GM18511 (cell line): Measurements from ENCODE around the gene CLDN2.
"Not testable (repeated sequence)": the region's sequence is repeated elsewhere in the genome, so short reads cannot be mapped to it uniquely, and the experiment has no call there.

Source experiments
- ATAC-seq: cut with Tn5 transposase; IDR thresholded peaks from one replicate; pipeline ENCODE4 v1.9.1; 2021; ENCODE audit warnings: mild to moderate bottlenecking, moderate library complexity; ENCODE audit not compliant: unreplicated experiment

Gene CLDN2, protein sequence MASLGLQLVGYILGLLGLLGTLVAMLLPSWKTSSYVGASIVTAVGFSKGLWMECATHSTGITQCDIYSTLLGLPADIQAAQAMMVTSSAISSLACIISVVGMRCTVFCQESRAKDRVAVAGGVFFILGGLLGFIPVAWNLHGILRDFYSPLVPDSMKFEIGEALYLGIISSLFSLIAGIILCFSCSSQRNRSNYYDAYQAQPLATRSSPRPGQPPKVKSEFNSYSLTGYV

GRCh38 chrX:106919932-106920452, at the start of gene CLDN2:
TSS of gene CLDN2 (plus strand) at chrX:106920402. CDS start at chrX:106928229, 7,827 bp downstream.
- no peak for ATAC-seq

GRCh38 chrX:106872796-106873195, 47.4 kb upstream of the CLDN2 start:
- ATAC-seq = not testable (repeated sequence)

DNA sequence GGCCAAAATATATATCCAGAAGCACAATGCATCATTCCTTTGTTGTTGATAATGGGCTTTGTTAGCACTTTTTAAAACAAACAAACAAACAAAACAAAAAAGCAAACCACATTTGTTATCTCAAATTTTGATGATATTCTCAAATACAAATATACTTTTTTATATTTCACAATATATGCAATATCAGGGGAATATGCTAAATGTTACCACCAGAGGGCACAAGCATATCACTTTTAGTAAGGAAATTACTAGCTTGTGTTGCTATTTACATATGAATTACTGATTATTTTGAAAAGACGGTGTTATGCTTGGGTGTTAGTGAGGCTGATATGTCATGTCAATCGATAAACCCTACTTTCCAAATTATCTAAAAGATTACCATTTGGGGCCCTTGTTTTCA, 46.1 kb upstream of the CLDN2 start:
- ATAC-seq = no peak

DNA sequence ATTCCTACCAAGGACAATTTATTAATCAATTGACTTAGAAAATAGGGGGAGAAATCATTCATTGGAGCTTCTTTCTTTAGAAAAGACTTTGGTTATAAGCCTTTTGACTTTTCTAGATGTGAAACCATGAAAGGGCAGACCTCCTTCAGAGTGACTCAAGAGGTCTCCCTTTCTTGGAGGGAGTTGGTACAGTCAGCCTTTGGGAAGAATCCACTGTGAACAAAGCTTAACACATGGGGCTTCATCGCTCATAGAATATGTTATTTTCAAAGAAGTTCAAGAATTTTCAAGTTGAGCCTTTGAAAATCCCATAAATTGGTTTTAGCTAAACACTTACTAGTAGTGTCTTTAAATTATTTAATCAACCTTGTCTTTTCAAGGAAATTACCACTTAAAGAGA, 45.1 kb upstream of the CLDN2 start:
- ATAC-seq = no peak

GRCh38 chrX:106889468-106889867, 30.7 kb upstream of the CLDN2 start:
- ATAC-seq = no peak

DNA sequence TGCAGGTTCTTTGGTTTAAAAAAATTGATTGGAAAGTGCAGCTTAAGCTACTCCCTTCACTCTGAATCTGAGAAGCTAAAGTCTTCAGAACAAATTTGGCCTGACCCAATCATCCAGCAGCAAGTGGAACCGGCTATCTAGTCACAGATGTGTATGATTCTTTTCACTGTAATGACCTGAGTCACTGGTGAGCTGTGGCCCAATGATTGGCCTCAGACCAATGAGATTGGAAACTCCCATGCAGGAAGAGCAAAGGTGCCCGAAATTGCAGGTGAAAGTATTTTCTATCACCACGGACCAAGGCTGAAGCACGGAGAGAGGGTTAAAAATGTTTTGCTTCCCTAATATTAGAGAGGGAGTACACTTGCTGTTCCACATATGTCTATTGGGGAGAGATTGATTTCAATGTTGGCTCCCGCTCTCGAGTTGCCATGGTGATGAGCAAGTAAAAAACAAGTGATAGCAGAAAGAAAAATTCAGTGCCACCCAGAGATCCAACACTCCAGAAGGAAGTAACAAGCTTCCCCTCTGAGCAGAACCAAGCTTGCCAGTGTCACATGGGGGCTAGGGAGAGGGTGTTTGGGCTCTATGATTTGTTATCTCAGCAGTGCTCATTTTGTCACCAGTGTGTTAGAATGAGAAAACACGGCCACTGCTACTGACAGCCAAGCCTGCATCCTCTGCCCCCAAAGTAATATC, 28.3 kb upstream of the CLDN2 start:
- ATAC-seq = no peak

DNA sequence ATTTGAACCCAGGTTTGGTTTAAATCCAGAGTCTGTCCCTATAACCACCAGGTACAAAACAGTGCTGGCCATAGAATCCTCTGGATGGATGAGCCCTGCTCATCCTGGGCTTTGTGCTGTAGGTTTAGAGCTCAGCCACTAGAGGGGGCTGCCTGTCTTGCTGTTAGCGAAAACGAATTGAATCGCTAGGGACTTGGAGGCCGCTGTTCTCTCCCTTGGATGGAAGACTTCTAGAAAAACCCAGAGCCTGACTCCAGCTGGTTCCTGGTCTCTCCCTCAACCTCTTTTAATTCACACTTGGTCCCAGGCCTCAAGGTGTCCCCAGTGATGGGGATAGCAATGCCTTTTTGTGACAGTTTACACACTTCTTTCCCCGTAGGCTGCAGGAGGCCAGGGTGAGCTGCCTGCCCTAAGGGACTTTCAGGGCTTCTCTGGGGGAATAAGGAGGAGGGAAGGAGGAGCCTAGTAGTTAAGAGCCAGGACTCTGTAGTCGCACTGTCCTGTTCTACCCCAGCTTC, 25.8 kb upstream of the CLDN2 start:
- peak; percentile 86 for ATAC-seq

DNA sequence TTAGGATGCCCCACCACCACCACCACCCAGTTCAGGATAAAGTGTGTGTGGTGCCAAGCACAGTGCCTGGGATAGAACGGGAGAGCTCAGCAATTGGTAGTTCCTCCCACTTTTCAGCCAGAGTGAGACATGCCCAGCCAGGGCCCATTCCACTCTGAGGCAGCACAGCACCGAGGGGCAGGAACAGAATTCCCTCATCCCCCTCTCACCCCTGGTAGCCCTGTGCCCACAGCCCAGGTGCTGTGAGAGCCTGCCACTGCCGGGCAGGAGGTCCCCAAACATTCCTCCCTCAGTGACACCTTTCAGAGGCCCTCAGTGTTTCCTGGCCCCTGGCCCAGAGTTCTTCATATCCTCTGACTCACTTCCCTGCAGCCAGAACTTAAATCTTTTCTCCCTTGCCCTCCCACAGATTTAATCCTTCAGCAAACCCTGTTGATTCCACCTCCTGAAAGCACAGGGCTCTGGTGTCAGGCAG, 25.2 kb upstream of the CLDN2 start:
- no peak for ATAC-seq

- ATAC-seq = no peak
These were observed 22.9 kb upstream of the CLDN2 start for GRCh38 chrX:106897259-106897658.

DNA sequence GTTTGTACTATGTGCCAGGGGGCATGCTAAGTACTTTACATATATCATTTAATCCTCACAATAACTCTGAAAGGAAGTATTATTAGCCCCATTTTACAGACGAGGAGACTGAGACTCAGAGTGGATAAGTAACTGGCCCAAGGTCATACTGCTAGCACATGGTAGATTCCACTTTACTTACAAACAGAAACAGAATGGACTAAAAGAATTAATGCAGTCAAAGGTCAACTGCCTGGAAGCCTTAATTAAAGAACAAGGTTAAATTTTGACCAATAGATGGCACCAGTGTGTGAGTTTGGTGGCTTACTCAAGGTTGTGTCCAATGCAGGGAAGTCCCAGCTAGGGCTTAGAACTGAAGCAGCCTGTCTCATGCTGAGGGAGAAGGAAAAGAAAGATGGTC, 21.7 kb upstream of the CLDN2 start:
- peak; percentile 62 for ATAC-seq

DNA sequence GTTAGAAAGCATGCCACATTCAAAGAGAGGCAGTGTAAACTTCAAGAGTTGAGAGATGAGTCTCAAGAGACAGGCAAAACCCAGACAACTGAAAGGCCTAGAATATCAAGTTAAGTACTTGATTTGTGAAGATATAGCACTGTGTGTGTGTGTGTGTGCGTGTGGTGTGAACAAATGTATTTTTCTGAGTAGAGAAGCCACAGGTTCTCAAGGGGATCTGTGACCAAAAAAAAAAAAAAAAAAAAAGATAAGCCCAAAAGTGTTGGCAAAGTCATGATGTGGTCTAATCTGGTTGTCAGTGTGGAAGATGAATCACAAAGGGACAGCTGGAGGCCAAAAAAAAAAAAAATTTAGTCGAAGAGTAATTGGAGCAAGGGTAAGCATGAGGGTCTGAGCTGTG, 20.9 kb upstream of the CLDN2 start:
- ATAC-seq = no peak

DNA sequence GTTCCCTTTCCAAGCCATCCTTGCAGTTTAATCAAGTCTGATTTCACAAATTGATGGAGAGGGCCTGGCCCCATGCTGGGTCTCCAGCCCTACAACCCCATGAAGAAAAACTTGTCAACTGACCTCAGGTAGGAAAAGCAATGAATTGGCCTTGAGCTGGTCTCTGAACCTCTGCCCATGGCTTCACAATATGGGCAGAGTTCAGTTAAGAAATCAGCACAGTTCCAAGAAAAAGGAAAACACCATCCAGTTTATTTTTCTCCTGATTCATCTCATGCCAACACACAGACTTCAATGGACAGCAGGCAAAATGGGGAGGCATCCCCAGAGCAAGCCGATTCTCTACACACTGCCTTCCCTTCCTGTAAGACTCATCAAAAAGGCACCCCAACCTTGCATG, 20.4 kb upstream of the CLDN2 start:
- ATAC-seq = no peak

GRCh38 chrX:106901341-106901740, 18.9 kb upstream of the CLDN2 start:
- ATAC-seq = no peak

- ATAC-seq = no peak
These were observed 18.4 kb upstream of the CLDN2 start for GRCh38 chrX:106901781-106902219.

GRCh38 chrX:106902684-106903083, 17.5 kb upstream of the CLDN2 start:
- no peak for ATAC-seq

DNA sequence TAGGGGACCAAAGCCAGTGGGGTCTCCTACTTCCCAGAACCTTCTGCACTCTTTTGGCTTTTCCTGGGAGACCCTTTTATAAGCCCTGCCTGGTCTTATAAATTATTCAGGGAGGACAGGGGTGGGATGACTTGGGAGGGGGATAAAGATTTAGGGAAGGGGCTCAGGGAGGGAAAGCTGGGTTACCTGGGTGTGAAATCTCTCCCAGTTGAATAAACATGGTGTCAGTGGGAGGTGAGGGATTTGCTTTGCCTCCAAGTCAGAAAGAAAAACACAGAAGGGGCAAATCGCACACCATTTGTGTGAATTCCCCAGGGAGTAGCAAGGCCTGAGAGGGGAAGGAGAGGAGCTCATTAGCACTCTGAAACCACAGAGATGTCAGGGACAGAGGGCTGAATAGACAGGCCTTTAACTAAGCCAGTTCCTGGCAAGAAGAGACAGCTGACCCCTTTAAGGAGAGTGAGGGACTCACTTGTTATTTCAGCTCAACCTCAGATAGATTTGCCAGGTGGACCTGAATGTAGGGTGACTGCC, 16.8 kb upstream of the CLDN2 start, which contains the start of gene RIPPLY1:
Gene RIPPLY1 (minus strand): TSS at position 51 of the 534 bp plus-strand sequence. CDS start 54 bp downstream, outside the sequence.
- ATAC-seq = peak; percentile 53

DNA sequence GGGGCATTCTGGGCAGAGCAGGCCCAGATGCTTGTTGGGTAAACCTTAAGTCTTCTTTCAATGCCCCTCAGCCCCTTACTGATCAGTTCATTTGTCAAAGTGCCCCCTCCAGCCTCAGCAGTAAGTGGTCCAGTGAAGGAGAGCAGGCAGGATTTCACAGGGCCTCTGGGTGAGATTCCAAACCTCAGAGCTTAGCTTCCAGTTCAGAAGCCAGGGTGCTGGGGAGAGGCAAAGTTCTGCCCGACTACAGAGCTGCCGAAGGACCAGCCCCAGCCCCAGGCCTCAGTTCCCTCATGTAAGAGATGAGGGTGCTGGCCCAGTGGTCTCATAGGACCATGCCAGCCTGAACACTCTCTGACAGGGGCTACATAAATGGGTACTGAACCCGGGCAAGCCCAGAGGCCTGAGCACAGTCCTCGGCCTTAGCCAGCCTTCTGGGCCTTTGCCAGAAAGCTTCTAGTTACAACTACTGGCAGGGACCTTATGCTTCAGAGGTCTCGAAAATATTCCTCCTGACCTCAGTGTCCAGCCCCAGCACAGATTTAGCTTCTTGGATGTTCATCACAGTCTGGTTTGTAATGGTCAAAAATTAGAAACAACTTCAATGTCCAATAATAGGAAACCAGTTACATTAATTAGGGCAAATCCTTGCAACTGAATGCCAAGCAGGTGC, 16.2 kb upstream of the CLDN2 start:
- peak; percentile 18 for ATAC-seq

DNA sequence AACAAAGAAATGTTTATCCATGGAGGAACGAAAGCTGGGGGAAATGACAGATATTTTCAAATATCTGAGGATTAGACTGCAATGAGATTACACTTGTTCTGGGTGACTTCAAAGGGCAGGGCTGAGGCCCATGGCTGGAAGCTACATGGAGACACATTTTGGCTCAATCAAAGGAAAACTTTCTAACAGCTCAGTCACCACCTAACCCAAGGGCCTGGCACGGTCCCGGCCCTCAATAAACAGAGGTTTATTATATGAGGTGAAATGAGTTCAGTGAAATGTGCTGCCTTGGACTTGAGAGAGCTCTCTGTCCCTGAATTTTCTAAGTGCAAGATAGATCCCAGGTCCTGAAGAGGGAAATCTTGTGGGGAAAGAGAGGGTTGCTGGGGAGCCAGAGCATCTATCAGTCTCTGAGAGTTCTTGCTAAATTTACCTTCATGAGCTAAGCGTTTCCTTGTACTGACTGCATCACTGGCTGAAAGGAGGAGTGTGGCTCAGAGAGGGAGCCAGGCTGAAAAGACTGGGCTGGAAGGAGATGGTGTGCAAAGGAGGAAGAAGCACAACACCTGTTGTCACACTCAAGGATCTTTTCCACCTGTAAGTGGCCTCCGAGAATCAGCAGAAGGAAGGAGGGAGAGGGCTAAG, 15.0 kb upstream of the CLDN2 start:
- no peak for ATAC-seq

DNA sequence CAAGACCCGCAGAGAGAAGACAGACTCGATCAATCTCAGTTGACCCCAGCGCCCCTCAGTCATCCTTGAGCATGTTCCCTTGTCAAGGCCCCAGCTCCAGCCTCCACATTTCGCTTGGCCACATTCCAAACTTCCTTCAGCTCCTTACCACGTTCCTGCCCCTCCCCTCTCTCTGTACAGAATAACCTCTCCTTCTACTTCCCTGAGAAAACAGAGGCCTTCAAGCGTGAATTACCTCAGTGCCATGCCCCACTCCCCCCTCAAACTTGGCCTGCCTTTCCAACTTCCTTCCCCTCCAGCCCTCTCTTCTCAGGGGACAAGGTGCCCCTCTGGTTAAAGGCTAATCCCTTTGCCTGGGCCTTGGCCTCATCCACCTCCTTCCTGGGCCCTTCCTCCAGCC, 13.8 kb upstream of the CLDN2 start:
- ATAC-seq = no peak

- ATAC-seq = no peak
These were observed 7.3 kb upstream of the CLDN2 start for GRCh38 chrX:106912864-106913263.
